K562 (cell line): ENCODE data around the gene HHATL. TPM values are rescaled to one million over a fixed set of nuclear protein-coding genes. Genes with fewer than 3 reads are reported as not detected.
A peak's percentile ranks its signal among the peaks of the same experiment; 100 is the strongest.

Source experiments
- ATAC-seq: fragments of 200-7000 bp; cut with Tn5 transposase; 3 replicates; pipeline ENCODE4 v1.9.1; 2020; ENCODE audit warnings: moderate library complexity
- BruUV-seq: library from RNA; stranded (reverse); fragments of 400-500 nt; replicated peaks from 2 replicates; lab custom pipeline; 2021; lab: Mats Ljungman, UMichigan
- CTCF ChIA-PET: fragments of 300-600 bp; formaldehyde crosslinking; extraction: SDS; loops from one replicate; lab custom pipeline; 2021; ENCODE audit warnings: low intra/inter-chr PET ratio; lab: Yijun Ruan, JAX
- POLR2A ChIA-PET: fragments of 300-600, 350-650 bp; sonication (Branson Sonifier 250); formaldehyde crosslinking; extraction: SDS; loops from one replicate; lab custom pipeline; 2021; ENCODE audit warnings: antibody characterized with exemption, inconsistent platforms; lab: Yijun Ruan, JAX
- DNase-seq, 4 experiments: peaks; one replicate each; pipeline versions ENCODE4 v3.0.0 to v3.0.0-alpha.2; 2011 to 2018; ENCODE audit warnings: low spot score in 3 of 4, mixed read lengths in 3 of 4; ENCODE audit errors: extremely low read depth in 1 of 4
- FAIRE-seq: peaks from 2 replicates; lab custom pipeline; 2011; peaks lifted over from hg19 to GRCh38; lab: Jason Lieb, UNC
- H2AFZ ChIP-seq: 2 replicates; pipeline ENCODE4 v1.6.0; 2011; ENCODE audit warnings: low read depth, low read length, control low read depth, inconsistent platforms
- H3K27ac ChIP-seq: fragments of 200-600 bp; 3 replicates; pipeline ENCODE4 v1.8.0; 2011; ENCODE audit warnings: low read depth, mild to moderate bottlenecking, control low read depth, inconsistent platforms, low read length, moderate library complexity, mixed read lengths; ENCODE audit errors: extremely low read depth
- H3K27me3 ChIP-seq, 2 experiments: fragments of 300-600 bp in 1 of 2; 2 replicates in 1 of 2; 3 replicates in 1 of 2; pipeline versions ENCODE4 v1.6.0 to v1.8.0; 2011; ENCODE audit warnings: inconsistent platforms in 2 of 2, low read length in 2 of 2, mild to moderate bottlenecking in 1 of 2, mixed read lengths in 1 of 2, moderate library complexity in 1 of 2; ENCODE audit not compliant: control insufficient read depth in 2 of 2, insufficient read depth in 2 of 2
- H3K36me3 ChIP-seq: fragments of 300-600 bp; 3 replicates; pipeline ENCODE4 v1.8.0; 2011; ENCODE audit warnings: mild to moderate bottlenecking, low read length, inconsistent platforms; ENCODE audit not compliant: control insufficient read depth, insufficient read depth
- H3K4me1 ChIP-seq, 2 experiments: fragments of 200-600 bp in 1 of 2; replicated peaks in 1 of 2; 2 replicates in 1 of 2; 3 replicates in 1 of 2; pipeline versions ENCODE4 v1.5.1 to v1.8.0; 2011; ENCODE audit warnings: inconsistent platforms in 2 of 2, low read length in 2 of 2, mild to moderate bottlenecking in 1 of 2, mixed read lengths in 1 of 2, moderate library complexity in 1 of 2; ENCODE audit not compliant: control insufficient read depth in 2 of 2, insufficient read depth in 2 of 2
- H3K4me2 ChIP-seq: 2 replicates; pipeline ENCODE4 v1.6.1; 2011; ENCODE audit warnings: low read length, control low read depth, inconsistent platforms, mixed read lengths; ENCODE audit not compliant: insufficient read depth
- H3K4me3 ChIP-seq: fragments of 200-600 bp; sonication (generic), shearing (Covaris generic); 2 replicates; pipeline ENCODE4 v1.5.1; 2016; ENCODE audit warnings: control low read depth, inconsistent platforms
- H3K79me2 ChIP-seq: fragments of 200-600 bp; 3 replicates; pipeline ENCODE4 v1.8.0; 2011; ENCODE audit warnings: low read length, inconsistent platforms; ENCODE audit not compliant: control insufficient read depth, insufficient read depth
- H3K9ac ChIP-seq, 2 experiments: 2 replicates each; pipeline versions ENCODE4 v1.6.0 to v1.6.1; 2011; ENCODE audit warnings: low read depth in 2 of 2, low read length in 2 of 2, control low read depth in 1 of 2, inconsistent platforms in 1 of 2, mild to moderate bottlenecking in 1 of 2, mixed read lengths in 1 of 2; ENCODE audit not compliant: insufficient read depth in 1 of 2
- H3K9me1 ChIP-seq: one replicate; pipeline ENCODE4 v1.6.0; 2011; ENCODE audit warnings: inconsistent platforms, mild to moderate bottlenecking, low read length, moderate library complexity; ENCODE audit not compliant: control insufficient read depth, insufficient read depth
- H3K9me3 ChIP-seq: replicated peaks from 2 replicates; pipeline ENCODE4 v1.5.1; 2011; ENCODE audit warnings: low read depth, low read length, inconsistent platforms; ENCODE audit not compliant: control insufficient read depth, insufficient read depth
- H4K20me1 ChIP-seq: replicated peaks from 2 replicates; pipeline ENCODE4 v1.6.1; 2011; ENCODE audit warnings: low read length, inconsistent platforms, mixed read lengths; ENCODE audit not compliant: control insufficient read depth, insufficient read depth
- CHAMP1 ChIP-seq: fragments of 450-650 bp; IDR thresholded peaks from 2 replicates; pipeline ENCODE4 v1.6.1; 2016; ENCODE audit warnings: mild to moderate bottlenecking
- EWSR1 ChIP-seq: fragments of 450-650 bp; IDR thresholded peaks from 2 replicates; pipeline ENCODE4 v1.6.1; 2018; ENCODE audit warnings: borderline replicate concordance, mild to moderate bottlenecking, low read depth, moderate library complexity; ENCODE audit not compliant: partially characterized antibody
- MAFG ChIP-seq: fragments of 450-650 bp; conservative IDR thresholded peaks from 2 replicates; pipeline ENCODE4 v1.6.1; 2016; ENCODE audit warnings: missing genetic modification characterization, missing compliant biosample characterization
- POLR2AphosphoS2 ChIP-seq: IDR thresholded peaks from 2 replicates; pipeline ENCODE4 v1.6.1; 2012; ENCODE audit warnings: low read length, improper control_type of control experiment
- POLR3A ChIP-seq: IDR thresholded peaks from 2 replicates; pipeline ENCODE4 v1.6.1; 2011; ENCODE audit warnings: borderline replicate concordance, mild to moderate bottlenecking, moderate library complexity; ENCODE audit not compliant: insufficient read length, insufficient read depth; ENCODE audit errors: extremely low read depth
- TCF7 ChIP-seq: sonication (generic); IDR thresholded peaks from 2 replicates; pipeline ENCODE4 v1.6.1; 2016; ENCODE audit warnings: antibody characterized with exemption, borderline replicate concordance
- ZFP36 ChIP-seq: fragments of 150-350 bp; IDR thresholded peaks from 2 replicates; pipeline ENCODE4 v1.6.1; 2018; ENCODE audit warnings: low read length, low read depth; ENCODE audit not compliant: partially characterized antibody
- ZNF282 ChIP-seq: sonication (generic); formaldehyde crosslinking; IDR thresholded peaks from 2 replicates; pipeline ENCODE4 v1.8.1; 2023; ENCODE audit warnings: missing genetic modification reagents
- WGBS: fragments of 100-300 bp; shearing (Covaris generic); methylation state at CpG from one replicate; pipeline ENCODE4 v1.1.6; 2016; ENCODE audit warnings: low coverage, mixed read lengths; ENCODE audit not compliant: insufficient coverage; ENCODE audit errors: missing lambda C conversion rate; 5-methylcytosine and 5-hydroxymethylcytosine counted together
- in situ Hi-C: fragments of 300-500 bp; cut with MboI; formaldehyde crosslinking; loops from 4 replicates; pipeline ENCODE4 v1.15.0; 2018; ENCODE audit warnings: inconsistent platforms, mixed read lengths
- intact Hi-C: fragments of 100-400 bp; cut with micrococcal nuclease; formaldehyde crosslinking; loops from 2 replicates; pipeline ENCODE4 v1.14.2; 2022
- polyA plus RNA-seq, 8 experiments: library from polyadenylated mRNA; depleted of rRNA in 4 of 8; stranded (reverse) in 5 of 8; unstranded in 3 of 8; fragments of >200 nt; fragmentation: Nextera tagmentation in 2 of 8; fragmentation: Illumina TruSeq in 1 of 8; extraction: Ambion mirVana in 2 of 8; extraction: Trizol in 1 of 8; gene quantifications; 2 replicates each; pipeline versions ENCODE4 v1.2.1 to v1.2.3, GENCODE V29; 2011 to 2014; ENCODE audit warnings: inconsistent platforms in 1 of 8, missing spikeins in 1 of 8
- total RNA-seq, 7 experiments: library from RNA; depleted of rRNA in 6 of 7; stranded (reverse); fragments of >200 nt in 6 of 7; fragmentation: Illumina TruSeq in 2 of 7; extraction: Trizol in 2 of 7; gene quantifications; 2 replicates each; pipeline versions ENCODE4 v1.2.1 to v1.2.3, GENCODE V29; 2011 to 2021; ENCODE audit warnings: low replicate concordance in 1 of 7

Gene HHATL
- total and polyA plus RNA-seq, 9 of the 15 experiments (the other 6 are each of a cell fraction or from before 2014, with no cell fraction given) = not detected

GRCh38 chr3:42667096-42667522, 35.5 kb downstream of the HHATL start:
- FAIRE-seq = no peak
- BruUV-seq = no TSS peak
- Histone ChIP-seq H3K79me2 (no peaks in the 10 kb centered on the region), H3K36me3 (no peaks in the 10 kb centered on the region), H3K9me3 (no peaks in the 10 kb centered on the region), H3K9me1 (no peaks in the 10 kb centered on the region), H3K27me3 (peaks cover 7 to 24% of the 10 kb centered on the region in 2 experiments; a peak in 3 of 5 replicates), H2AFZ (no peak overlapping the region), H3K27ac (no peak overlapping the region), H4K20me1 (0 out of 2 replicates have a peak, but pooled peaks cover 11% of the 10 kb centered on the region), H3K9ac (peak overlapping the region in 1 of 2 experiments; percentile 40; a peak in 1 of 4 replicates), H3K4me3 (no peak overlapping the region), H3K4me1 (peaks cover 4 to 10% of the 10 kb centered on the region in 2 experiments; a peak in 4 of 5 replicates), H3K4me2 (no peak overlapping the region)
- no peak for DNase-seq
- WGBS = 10% methylated on average over 7 of the region's 7 CpGs
- intact Hi-C loops = no loop called here
- ChIA-PET POLR2A (interaction anchor here (1.1 kb wide), 1 partner anchor 28 kb away, joined by 4 read pairs; no protein-coding TSS in a partner anchor), CTCF (no interaction called here)
- TF ChIP-seq EWSR1 (no peak), POLR2AphosphoS2 (0 out of 2 replicates have a peak, but pooled peaks have one; percentile 32), CHAMP1 (no peak), ZNF282 (no peak), POLR3A (no peak), TCF7 (no peak), MAFG (tag) (no peak), ZFP36 (no peak)
- in situ Hi-C loops = no loop called here
- no peak for ATAC-seq
